SK-N-SH treated with all-trans-retinoic acid at 6 μM for 48 hours (cell line): Measurements from ENCODE around the gene MARS1.

Experiments
- ATAC-seq: fragments of 200-7000 bp; cut with Tn5 transposase; 3 replicates; pipeline ENCODE4 v1.9.1; 2020; ENCODE audit warnings: mild to moderate bottlenecking, moderate library complexity
- ARNTL ChIP-seq: fragments of 450-650 bp; formaldehyde crosslinking; IDR thresholded peaks from 2 replicates; pipeline ENCODE4 v1.5.0; 2020; ENCODE audit warnings: low read depth, mild to moderate bottlenecking, moderate library complexity, borderline replicate concordance
- BACH2 ChIP-seq: fragments of 250-450 bp; sonication (Bioruptor Pico); IDR thresholded peaks from 2 replicates; pipeline ENCODE4 v1.9.0; 2021; ENCODE audit warnings: mild to moderate bottlenecking, borderline replicate concordance
- CSDC2 ChIP-seq: fragments of 250-450 bp; sonication (Bioruptor Pico); IDR thresholded peaks from 2 replicates; pipeline ENCODE4 v1.5.0; 2020; ENCODE audit warnings: mild to moderate bottlenecking, moderate library complexity
- ESRRG ChIP-seq: fragments of 250-450 bp; sonication (Bioruptor Pico); IDR thresholded peaks from 2 replicates; pipeline ENCODE4 v1.6.1; 2021; ENCODE audit warnings: mild to moderate bottlenecking
- GLIS3 ChIP-seq: fragments of 250-450 bp; sonication (Bioruptor Pico); IDR thresholded peaks from 2 replicates; pipeline ENCODE4 v1.5.0; 2020; ENCODE audit warnings: mild to moderate bottlenecking, moderate library complexity
- ISL1 ChIP-seq: fragments of 250-450 bp; sonication (Bioruptor Pico); IDR thresholded peaks from 2 replicates; pipeline ENCODE4 v2.1.2; 2022; ENCODE audit warnings: mild to moderate bottlenecking, moderate library complexity
- OSR1 ChIP-seq: fragments of 250-450 bp; sonication (Bioruptor Pico); IDR thresholded peaks from 2 replicates; pipeline ENCODE4 v1.8.0; 2022; ENCODE audit warnings: moderate library complexity, mild to moderate bottlenecking, inconsistent platforms
- RARB ChIP-seq: fragments of 250-450 bp; sonication (Bioruptor Pico); IDR thresholded peaks from 2 replicates; pipeline ENCODE4 v1.8.0; 2021; ENCODE audit warnings: mild to moderate bottlenecking, moderate library complexity
- SNAI2 ChIP-seq: fragments of 250-450 bp; sonication (Bioruptor Pico); IDR thresholded peaks from 2 replicates; pipeline ENCODE4 v1.5.0; 2020; ENCODE audit warnings: mild to moderate bottlenecking, moderate library complexity
- TCF4 ChIP-seq: fragments of 250-450 bp; sonication (Bioruptor Pico); IDR thresholded peaks from 2 replicates; pipeline ENCODE4 v1.8.0; 2021; ENCODE audit warnings: mild to moderate bottlenecking, moderate library complexity, borderline replicate concordance
- TOX ChIP-seq: fragments of 250-450 bp; sonication (Bioruptor Pico); IDR thresholded peaks from 2 replicates; pipeline ENCODE4 v1.8.0; 2021; ENCODE audit warnings: mild to moderate bottlenecking, moderate library complexity, borderline replicate concordance
- ZFP3 ChIP-seq: fragments of 250-450 bp; sonication (Bioruptor Pico); IDR thresholded peaks from 2 replicates; pipeline ENCODE4 v1.5.0; 2020; ENCODE audit warnings: mild to moderate bottlenecking, moderate library complexity
- ZFP30 ChIP-seq: fragments of 450-650 bp; formaldehyde crosslinking; IDR thresholded peaks from 2 replicates; pipeline ENCODE4 v1.5.0; 2022; ENCODE audit warnings: mild to moderate bottlenecking, moderate library complexity
- ZNF565 ChIP-seq: fragments of 450-650 bp; formaldehyde crosslinking; conservative IDR thresholded peaks from 2 replicates; pipeline ENCODE4 v1.5.0; 2020; ENCODE audit warnings: low read depth, mild to moderate bottlenecking, moderate library complexity
- ZNF8 ChIP-seq: fragments of 450-650 bp; formaldehyde crosslinking; IDR thresholded peaks from 2 replicates; pipeline ENCODE4 v1.5.0; 2020; ENCODE audit warnings: mild to moderate bottlenecking, moderate library complexity
- TF ChIP-seq, protein P1 (sequence below): fragments of 250-450 bp; sonication (Bioruptor Pico); IDR thresholded peaks from 2 replicates; pipeline ENCODE4 v1.5.0; 2020; ENCODE audit warnings: mild to moderate bottlenecking, moderate library complexity
- TF ChIP-seq, protein P2 (sequence below): fragments of 250-450 bp; sonication (Bioruptor Pico); IDR thresholded peaks from 2 replicates; pipeline ENCODE4 v1.5.1; 2020; ENCODE audit warnings: low read depth, mild to moderate bottlenecking, moderate library complexity
- TF ChIP-seq, protein P3 (sequence below): fragments of 250-450 bp; sonication (Bioruptor Pico); IDR thresholded peaks from 2 replicates; pipeline ENCODE4 v1.8.0; 2021; ENCODE audit warnings: low read depth, mild to moderate bottlenecking, moderate library complexity, borderline replicate concordance
- TF ChIP-seq, protein P4 (sequence below): fragments of 250-450 bp; sonication (Bioruptor Pico); IDR thresholded peaks from 2 replicates; pipeline ENCODE4 v1.5.1; 2021; ENCODE audit warnings: mild to moderate bottlenecking, moderate library complexity
- TF ChIP-seq, protein P5 (sequence below): fragments of 250-450 bp; sonication (Bioruptor Pico); IDR thresholded peaks from 2 replicates; pipeline ENCODE4 v1.8.0; 2020; ENCODE audit warnings: mild to moderate bottlenecking, moderate library complexity, borderline replicate concordance

The MARS1 gene

DNA sequence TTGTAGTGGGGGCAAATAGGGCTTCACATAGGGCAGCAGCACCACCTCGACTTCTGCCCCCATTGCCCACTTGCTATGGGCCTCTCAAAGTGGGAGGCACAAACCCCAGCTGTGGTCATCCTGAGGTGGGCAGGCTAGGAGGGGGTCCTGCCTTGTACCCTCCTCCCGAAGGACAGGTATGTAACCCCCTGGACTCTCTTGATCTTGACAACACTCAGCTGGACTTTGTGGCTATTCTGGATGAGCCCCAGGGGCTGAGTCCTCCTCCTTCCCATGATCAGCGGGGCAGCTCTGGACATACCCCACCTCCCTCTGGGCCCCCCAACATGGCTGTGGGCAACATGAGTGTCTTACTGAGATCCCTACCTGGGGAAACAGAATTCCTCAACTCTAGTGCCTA, 16.2 kb upstream of the MARS1 start:
- no peak for TF ChIP-seq ISL1 (CRISPR knock-in tag)
- TF ChIP-seq SNAI2 (CRISPR knock-in tag): no peak
- TF ChIP-seq ZNF565 (CRISPR knock-in tag): no peak
- no peak for TF ChIP-seq BACH2 (CRISPR knock-in tag)
- TF ChIP-seq TCF4 (CRISPR knock-in tag): no peak
- no peak for TF ChIP-seq TOX
- no peak for TF ChIP-seq CSDC2 (CRISPR knock-in tag)
- TF ChIP-seq OSR1 (CRISPR knock-in tag): no peak
- TF ChIP-seq ZFP3: no peak
- no peak for TF ChIP-seq ZFP30 (CRISPR knock-in tag)
- TF ChIP-seq, protein P1, sequence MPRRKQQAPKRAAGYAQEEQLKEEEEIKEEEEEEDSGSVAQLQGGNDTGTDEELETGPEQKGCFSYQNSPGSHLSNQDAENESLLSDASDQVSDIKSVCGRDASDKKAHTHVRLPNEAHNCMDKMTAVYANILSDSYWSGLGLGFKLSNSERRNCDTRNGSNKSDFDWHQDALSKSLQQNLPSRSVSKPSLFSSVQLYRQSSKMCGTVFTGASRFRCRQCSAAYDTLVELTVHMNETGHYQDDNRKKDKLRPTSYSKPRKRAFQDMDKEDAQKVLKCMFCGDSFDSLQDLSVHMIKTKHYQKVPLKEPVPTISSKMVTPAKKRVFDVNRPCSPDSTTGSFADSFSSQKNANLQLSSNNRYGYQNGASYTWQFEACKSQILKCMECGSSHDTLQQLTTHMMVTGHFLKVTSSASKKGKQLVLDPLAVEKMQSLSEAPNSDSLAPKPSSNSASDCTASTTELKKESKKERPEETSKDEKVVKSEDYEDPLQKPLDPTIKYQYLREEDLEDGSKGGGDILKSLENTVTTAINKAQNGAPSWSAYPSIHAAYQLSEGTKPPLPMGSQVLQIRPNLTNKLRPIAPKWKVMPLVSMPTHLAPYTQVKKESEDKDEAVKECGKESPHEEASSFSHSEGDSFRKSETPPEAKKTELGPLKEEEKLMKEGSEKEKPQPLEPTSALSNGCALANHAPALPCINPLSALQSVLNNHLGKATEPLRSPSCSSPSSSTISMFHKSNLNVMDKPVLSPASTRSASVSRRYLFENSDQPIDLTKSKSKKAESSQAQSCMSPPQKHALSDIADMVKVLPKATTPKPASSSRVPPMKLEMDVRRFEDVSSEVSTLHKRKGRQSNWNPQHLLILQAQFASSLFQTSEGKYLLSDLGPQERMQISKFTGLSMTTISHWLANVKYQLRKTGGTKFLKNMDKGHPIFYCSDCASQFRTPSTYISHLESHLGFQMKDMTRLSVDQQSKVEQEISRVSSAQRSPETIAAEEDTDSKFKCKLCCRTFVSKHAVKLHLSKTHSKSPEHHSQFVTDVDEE (CRISPR knock-in tag): no peak
- TF ChIP-seq, protein P2, sequence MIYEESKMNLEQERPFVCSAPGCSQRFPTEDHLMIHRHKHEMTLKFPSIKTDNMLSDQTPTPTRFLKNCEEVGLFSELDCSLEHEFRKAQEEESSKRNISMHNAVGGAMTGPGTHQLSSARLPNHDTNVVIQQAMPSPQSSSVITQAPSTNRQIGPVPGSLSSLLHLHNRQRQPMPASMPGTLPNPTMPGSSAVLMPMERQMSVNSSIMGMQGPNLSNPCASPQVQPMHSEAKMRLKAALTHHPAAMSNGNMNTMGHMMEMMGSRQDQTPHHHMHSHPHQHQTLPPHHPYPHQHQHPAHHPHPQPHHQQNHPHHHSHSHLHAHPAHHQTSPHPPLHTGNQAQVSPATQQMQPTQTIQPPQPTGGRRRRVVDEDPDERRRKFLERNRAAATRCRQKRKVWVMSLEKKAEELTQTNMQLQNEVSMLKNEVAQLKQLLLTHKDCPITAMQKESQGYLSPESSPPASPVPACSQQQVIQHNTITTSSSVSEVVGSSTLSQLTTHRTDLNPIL (CRISPR knock-in tag): no peak
- TF ChIP-seq, protein P3, sequence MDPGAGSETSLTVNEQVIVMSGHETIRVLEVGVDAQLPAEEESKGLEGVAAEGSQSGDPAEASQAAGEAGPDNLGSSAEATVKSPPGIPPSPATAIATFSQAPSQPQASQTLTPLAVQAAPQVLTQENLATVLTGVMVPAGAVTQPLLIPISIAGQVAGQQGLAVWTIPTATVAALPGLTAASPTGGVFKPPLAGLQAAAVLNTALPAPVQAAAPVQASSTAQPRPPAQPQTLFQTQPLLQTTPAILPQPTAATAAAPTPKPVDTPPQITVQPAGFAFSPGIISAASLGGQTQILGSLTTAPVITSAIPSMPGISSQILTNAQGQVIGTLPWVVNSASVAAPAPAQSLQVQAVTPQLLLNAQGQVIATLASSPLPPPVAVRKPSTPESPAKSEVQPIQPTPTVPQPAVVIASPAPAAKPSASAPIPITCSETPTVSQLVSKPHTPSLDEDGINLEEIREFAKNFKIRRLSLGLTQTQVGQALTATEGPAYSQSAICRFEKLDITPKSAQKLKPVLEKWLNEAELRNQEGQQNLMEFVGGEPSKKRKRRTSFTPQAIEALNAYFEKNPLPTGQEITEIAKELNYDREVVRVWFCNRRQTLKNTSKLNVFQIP (CRISPR knock-in tag): no peak
- TF ChIP-seq, protein P4, sequence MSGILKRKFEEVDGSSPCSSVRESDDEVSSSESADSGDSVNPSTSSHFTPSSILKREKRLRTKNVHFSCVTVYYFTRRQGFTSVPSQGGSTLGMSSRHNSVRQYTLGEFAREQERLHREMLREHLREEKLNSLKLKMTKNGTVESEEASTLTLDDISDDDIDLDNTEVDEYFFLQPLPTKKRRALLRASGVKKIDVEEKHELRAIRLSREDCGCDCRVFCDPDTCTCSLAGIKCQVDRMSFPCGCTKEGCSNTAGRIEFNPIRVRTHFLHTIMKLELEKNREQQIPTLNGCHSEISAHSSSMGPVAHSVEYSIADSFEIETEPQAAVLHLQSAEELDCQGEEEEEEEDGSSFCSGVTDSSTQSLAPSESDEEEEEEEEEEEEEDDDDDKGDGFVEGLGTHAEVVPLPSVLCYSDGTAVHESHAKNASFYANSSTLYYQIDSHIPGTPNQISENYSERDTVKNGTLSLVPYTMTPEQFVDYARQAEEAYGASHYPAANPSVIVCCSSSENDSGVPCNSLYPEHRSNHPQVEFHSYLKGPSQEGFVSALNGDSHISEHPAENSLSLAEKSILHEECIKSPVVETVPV: no peak
- no peak for TF ChIP-seq RARB (CRISPR knock-in tag)
- ATAC-seq: no peak

DNA sequence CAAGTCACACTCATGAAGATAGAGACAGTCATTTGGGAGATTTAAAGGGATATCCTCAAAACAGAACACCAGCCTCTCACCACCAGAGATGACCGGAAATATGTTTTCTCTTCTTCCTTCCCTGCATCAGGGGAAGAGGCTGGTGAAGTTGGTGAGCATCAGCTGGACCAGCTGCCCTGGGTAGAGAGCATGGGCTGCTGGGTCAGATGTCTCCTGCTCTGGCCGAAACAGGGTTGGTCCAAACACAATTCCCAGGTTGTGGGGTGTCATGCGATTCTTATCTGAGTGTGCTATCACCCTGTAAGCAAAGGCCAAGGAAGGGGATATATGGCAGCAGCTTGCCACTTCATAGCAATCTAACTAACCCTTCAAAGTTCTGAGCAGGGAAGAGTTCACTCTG, 15.5 kb upstream of the MARS1 start:
- ATAC-seq: no peak
- TF ChIP-seq, protein P4: no peak
- TF ChIP-seq ZNF8 (CRISPR knock-in tag) (no peak), GLIS3 (CRISPR knock-in tag) (no peak), ISL1 (CRISPR knock-in tag) (no peak), TOX (no peak), ESRRG (CRISPR knock-in tag) (no peak)
- TF ChIP-seq, protein P2 (CRISPR knock-in tag): no peak

DNA sequence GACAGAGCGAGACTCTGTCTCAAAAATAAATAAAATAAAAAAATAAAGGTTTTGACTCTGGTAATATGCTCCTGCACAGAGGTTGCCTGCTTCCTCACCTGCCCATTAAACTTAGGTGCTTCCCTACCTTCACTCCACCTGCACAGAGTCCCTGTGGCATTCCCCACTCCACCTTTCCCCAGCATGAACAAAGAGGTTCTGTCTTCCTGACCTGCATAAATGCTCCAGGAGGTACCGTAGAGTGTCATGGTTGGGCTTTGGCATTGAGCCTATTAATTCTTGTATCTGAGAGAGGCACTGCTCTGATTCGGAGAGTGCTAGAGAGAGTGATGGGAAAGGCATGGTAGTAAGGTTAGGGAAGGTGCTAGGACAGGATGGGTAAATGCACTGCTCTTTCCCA, 14.5 kb upstream of the MARS1 start:
- TF ChIP-seq, protein P4: no peak
- TF ChIP-seq, protein P5, sequence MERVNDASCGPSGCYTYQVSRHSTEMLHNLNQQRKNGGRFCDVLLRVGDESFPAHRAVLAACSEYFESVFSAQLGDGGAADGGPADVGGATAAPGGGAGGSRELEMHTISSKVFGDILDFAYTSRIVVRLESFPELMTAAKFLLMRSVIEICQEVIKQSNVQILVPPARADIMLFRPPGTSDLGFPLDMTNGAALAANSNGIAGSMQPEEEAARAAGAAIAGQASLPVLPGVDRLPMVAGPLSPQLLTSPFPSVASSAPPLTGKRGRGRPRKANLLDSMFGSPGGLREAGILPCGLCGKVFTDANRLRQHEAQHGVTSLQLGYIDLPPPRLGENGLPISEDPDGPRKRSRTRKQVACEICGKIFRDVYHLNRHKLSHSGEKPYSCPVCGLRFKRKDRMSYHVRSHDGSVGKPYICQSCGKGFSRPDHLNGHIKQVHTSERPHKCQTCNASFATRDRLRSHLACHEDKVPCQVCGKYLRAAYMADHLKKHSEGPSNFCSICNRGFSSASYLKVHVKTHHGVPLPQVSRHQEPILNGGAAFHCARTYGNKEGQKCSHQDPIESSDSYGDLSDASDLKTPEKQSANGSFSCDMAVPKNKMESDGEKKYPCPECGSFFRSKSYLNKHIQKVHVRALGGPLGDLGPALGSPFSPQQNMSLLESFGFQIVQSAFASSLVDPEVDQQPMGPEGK (CRISPR knock-in tag): no peak
- TF ChIP-seq GLIS3 (CRISPR knock-in tag): no peak
- TF ChIP-seq BACH2 (CRISPR knock-in tag): no peak
- TF ChIP-seq ZFP3: no peak
- TF ChIP-seq ISL1 (CRISPR knock-in tag): no peak
- TF ChIP-seq ARNTL (CRISPR knock-in tag): no peak
- TF ChIP-seq CSDC2 (CRISPR knock-in tag): no peak
- no peak for ATAC-seq
